Measurements from ENCODE around the gene PDE7B.

GRCh38 chr6:136115941-136116340, 264.4 kb downstream of the PDE7B start:
- TF ChIP-seq CTCF (conservative IDR thresholded peaks at IDR 0.05; ENCODE audit: low read depth, low read length) = no peak
- no peak for TF ChIP-seq EZH2phosphoT487 (IDR thresholded peaks at IDR 0.05; ENCODE audit: borderline replicate concordance, low read length)
- TF ChIP-seq EZH2 (IDR thresholded peaks at IDR 0.05; ENCODE audit: low read length, unreplicated experiment) = no peak
